Naive thymus-derived CD8-positive, alpha-beta T cell (primary cell): ENCODE results near the gene LPP. TPM values are rescaled to one million over a fixed set of nuclear protein-coding genes. Genes with fewer than 3 reads are reported as not detected.

Source experiments
- ATAC-seq, 2 donors: fragments of 150-1000 bp; cut with Tn5 transposase in 1 of 2; sonication (Bioruptor Pico), chemical (Tn5 transposase) in 1 of 2; 1 replicate in 1 of 2; 2 replicates in 1 of 2; pipeline ENCODE4 v1.10.0; 2021; ENCODE audit warnings: mild to moderate bottlenecking in 2 of 2, moderate library complexity in 2 of 2
- POLR2A ChIA-PET: fragments of 350-600 bp; sonication (Branson Sonifier 250); formaldehyde crosslinking; loops from one replicate; lab custom pipeline; 2021; ENCODE audit warnings: antibody characterized with exemption; lab: Charles Lee
- DNase-seq, 10 donors: peaks; one replicate each; pipeline versions ENCODE4 v3.0.0 to v3.0.0-alpha.2; 2020 to 2022
- H3K27ac Mint-ChIP-seq, 10 donors: one replicate each; pipeline ENCODE4 v1.8.0; 2020 to 2022; ENCODE audit warnings: mild to moderate bottlenecking in 10 of 10, mixed read lengths in 10 of 10, moderate library complexity in 4 of 10, inconsistent platforms in 1 of 10
- H3K27me3 Mint-ChIP-seq, 5 donors: one replicate each; pipeline ENCODE4 v1.8.0; 2021 to 2022; ENCODE audit warnings: mixed read lengths in 5 of 5
- H3K36me3 Mint-ChIP-seq, 3 donors: one replicate each; pipeline ENCODE4 v1.8.0; 2020 to 2022; ENCODE audit warnings: mixed read lengths in 3 of 3, mild to moderate bottlenecking in 2 of 3, inconsistent platforms in 1 of 3
- H3K4me1 Mint-ChIP-seq, 4 donors: one replicate each; pipeline ENCODE4 v1.8.0; 2021 to 2022; ENCODE audit warnings: mixed read lengths in 4 of 4
- H3K4me3 Mint-ChIP-seq, 10 donors: one replicate each; pipeline ENCODE4 v1.8.0; 2020 to 2022; ENCODE audit warnings: mild to moderate bottlenecking in 10 of 10, mixed read lengths in 10 of 10, moderate library complexity in 6 of 10, inconsistent platforms in 1 of 10
- H3K9me3 Mint-ChIP-seq, 9 donors: one replicate each; pipeline ENCODE4 v1.8.0; 2020 to 2022; ENCODE audit warnings: mixed read lengths in 9 of 9, mild to moderate bottlenecking in 3 of 9, inconsistent platforms in 1 of 9, moderate library complexity in 1 of 9
- polyA plus RNA-seq, 3 donors: library from polyadenylated mRNA; unstranded; fragments of 300-500 nt; fragmentation: Illumina TruSeq; gene quantifications; one replicate each; pipeline ENCODE4 v1.2.3, GENCODE V29; 2021
- total RNA-seq, 8 experiments: library from RNA in 2 of 8; stranded (reverse) in 2 of 8; gene quantifications; one replicate each; pipeline ENCODE4 v1.2.3 and lab custom pipeline; 2021 to 2026

LPP gene
- total and polyA plus RNA-seq, 5 experiments from 2014 or later, result 4.9 to 12.5 (median 7.7) TPM

DNA sequence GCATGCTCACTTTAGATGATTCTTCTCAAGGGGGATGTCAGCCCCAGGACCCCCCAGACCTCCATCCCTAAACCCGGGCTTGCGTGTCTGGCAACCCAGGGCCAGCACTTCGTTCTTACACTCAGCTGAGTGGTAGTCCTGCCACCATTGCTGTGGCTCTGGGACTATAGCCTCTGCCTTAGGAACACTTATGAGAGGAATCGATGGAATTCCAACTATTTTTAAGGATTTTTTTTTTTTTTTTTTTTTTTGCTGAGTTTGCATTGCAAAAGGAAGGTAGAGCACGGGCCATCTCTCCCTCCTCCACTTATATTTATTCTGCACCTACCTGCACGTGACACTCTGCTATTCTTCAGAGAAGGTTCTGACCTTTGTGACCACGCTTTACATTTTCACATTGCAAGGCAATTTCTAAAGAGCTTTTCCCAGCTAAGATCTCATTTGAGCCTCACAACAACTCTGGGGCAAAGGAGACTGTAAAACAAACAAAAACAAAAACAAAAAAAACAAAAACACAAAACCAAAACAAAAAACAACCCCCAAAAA is 113.9 kb downstream of the LPP start:
- H3K4me1 Mint-ChIP-seq, result peaks cover 0 to 27% (median 13%) of the 10 kb centered on the region in 4 donors
- no peak overlapping the region for H3K4me3 Mint-ChIP-seq
- H3K36me3 Mint-ChIP-seq, result peaks cover 0 to 8% (median 2%) of the 10 kb centered on the region in 3 donors
- no peaks in the 10 kb centered on the region for H3K27me3 Mint-ChIP-seq
- ATAC-seq (no peak), DNase-seq (no peak)
- POLR2A ChIA-PET, result interaction anchor here (0.6 to 0.9 kb wide), 2 partner anchors 11 to 517 kb away, joined by 3 read pairs; no protein-coding TSS in a partner anchor
- no peaks in the 10 kb centered on the region for H3K9me3 Mint-ChIP-seq
- peak overlapping the region in 1 of 10 donors; percentile 46 for H3K27ac Mint-ChIP-seq

DNA sequence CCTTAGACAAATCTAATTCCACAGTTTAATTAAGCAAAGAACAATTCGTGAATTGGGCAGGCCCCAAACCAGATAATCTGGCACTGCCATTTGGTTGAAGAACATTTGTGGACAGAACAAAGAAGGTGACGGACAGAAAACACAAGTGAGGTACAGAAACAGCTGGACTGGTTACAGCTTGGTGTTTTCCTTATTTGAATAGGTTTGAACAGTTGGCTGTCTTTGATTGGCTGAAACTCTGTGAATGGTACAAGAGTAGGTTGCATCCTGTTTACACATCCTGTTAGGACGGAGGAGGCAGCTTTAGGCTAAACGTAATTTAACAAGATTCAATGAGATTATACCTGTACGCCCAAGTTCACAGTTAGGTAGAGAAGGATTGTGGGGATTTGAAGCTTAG is 114.4 kb downstream of the LPP start:
- no peaks in the 10 kb centered on the region for H3K9me3 Mint-ChIP-seq
- H3K27me3 Mint-ChIP-seq, result no peaks in the 10 kb centered on the region
- H3K36me3 Mint-ChIP-seq, result peaks cover 0 to 8% (median 2%) of the 10 kb centered on the region in 3 donors
- H3K27ac Mint-ChIP-seq, result no peak overlapping the region
- ATAC-seq (no peak), DNase-seq (no peak)
- peaks cover 0 to 27% (median 13%) of the 10 kb centered on the region in 4 donors for H3K4me1 Mint-ChIP-seq
- H3K4me3 Mint-ChIP-seq, result no peak overlapping the region
- POLR2A ChIA-PET, result interaction anchor here (0.6 to 0.9 kb wide), 2 partner anchors 11 to 518 kb away, joined by 3 read pairs; no protein-coding TSS in a partner anchor

DNA sequence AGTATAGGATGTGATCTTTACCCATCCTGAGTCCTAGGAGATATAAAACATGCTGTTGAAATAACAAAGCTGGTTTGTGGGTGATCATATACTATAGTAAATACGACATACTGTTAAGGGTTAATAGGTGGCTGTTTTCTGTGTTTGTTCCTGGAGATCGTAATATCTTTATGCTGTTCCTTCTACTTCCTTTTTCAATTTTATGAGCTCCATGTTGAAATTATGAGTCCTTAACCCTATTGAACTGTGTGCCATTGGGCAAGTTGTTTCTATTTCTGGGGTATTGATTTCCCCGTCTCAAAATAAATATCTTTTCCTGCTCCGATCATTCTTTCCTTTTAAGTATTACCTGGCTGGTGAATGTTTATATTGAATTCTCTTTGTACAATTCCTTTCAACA is 115.1 kb downstream of the LPP start:
- H3K36me3 Mint-ChIP-seq, result peaks cover 0 to 8% (median 2%) of the 10 kb centered on the region in 3 donors
- ATAC-seq (no peak), DNase-seq (no peak)
- H3K27me3 Mint-ChIP-seq, result no peaks in the 10 kb centered on the region
- POLR2A ChIA-PET, result no interaction called here
- H3K9me3 Mint-ChIP-seq, result no peaks in the 10 kb centered on the region
- H3K27ac Mint-ChIP-seq, result no peak overlapping the region
- peaks cover 0 to 27% (median 13%) of the 10 kb centered on the region in 4 donors for H3K4me1 Mint-ChIP-seq
- H3K4me3 Mint-ChIP-seq, result no peak overlapping the region

DNA sequence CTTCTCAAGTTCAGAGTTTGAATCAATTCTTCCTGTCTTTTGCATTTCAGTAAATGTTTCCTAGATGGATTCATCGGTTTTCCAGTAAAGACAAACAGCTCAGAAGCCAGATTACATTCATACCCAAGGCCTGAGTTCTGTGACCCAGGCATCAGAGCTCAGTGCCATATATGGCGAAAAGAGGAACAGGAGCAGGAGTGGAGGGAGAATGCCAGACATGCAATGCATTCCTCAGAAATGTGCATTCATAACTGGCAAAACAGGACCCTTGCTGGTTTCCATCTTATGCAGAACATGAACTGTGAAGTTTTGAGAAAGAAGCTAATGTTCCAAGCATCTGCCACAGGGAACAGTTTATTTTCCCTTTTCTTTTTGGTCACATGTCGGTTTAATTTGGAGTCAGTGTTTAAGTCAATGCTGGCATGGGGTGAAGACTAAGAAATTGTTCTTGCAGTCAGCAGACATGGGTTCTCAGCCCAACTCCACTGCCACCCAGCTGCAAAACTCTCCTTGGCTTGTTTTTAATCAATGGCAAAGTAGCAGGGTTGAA is 116.5 kb downstream of the LPP start:
- Mint-ChIP-seq H3K9me3 (no peaks in the 10 kb centered on the region), H3K4me3 (no peak overlapping the region), H3K27me3 (no peaks in the 10 kb centered on the region), H3K27ac (peak overlapping the region in 3 of 10 donors; percentile 0 to 37 (median 32)), H3K36me3 (peaks cover 2 to 8% (median 2%) of the 10 kb centered on the region in 3 donors), H3K4me1 (peaks cover 0 to 27% (median 13%) of the 10 kb centered on the region in 4 donors)
- no peak for DNase-seq
- ATAC-seq, result no peak
- POLR2A ChIA-PET, result no interaction called here

DNA sequence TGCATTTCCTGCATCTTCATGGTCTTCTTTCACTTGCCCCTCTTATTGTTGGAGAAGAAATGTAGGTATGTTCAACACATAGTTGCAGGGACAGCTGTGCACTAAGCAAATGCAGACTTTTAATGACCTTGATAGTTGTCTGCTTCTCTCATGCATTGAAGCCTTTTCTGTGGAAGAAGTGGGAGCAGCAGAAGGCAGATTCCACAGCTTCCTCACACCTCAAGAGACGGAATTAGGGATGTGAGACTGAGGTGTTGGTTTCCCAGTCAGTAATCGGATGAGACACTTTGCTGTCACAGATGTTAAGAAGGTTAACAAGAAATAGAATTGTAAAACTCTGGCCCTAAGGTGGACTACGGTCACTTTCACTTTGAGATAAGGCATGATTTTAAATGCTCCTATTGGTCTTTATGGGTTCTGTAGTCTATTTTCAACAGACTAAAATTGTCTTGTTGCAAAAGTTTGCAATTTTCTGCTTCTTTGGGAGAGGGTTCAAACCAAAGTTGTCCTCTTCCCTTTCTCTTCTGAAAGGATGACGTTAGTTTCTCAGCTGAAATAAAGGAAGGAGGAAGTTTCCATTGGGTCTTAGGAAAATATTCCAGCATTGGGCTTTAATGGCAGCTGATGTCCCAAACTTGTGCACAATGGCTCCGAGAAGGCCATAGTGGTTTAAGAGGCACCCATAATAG is 117.4 kb downstream of the LPP start:
- no peaks in the 10 kb centered on the region for H3K9me3 Mint-ChIP-seq
- POLR2A ChIA-PET, result no interaction called here
- H3K27ac Mint-ChIP-seq, result peak overlapping the region in 2 of 10 donors; percentile 0 to 15
- ATAC-seq (no peak), DNase-seq (no peak)
- no peak overlapping the region for H3K4me3 Mint-ChIP-seq
- H3K36me3 Mint-ChIP-seq, result peaks cover 2 to 8% (median 7%) of the 10 kb centered on the region in 3 donors
- peaks cover 0 to 27% (median 14%) of the 10 kb centered on the region in 4 donors for H3K4me1 Mint-ChIP-seq
- H3K27me3 Mint-ChIP-seq, result no peaks in the 10 kb centered on the region

DNA sequence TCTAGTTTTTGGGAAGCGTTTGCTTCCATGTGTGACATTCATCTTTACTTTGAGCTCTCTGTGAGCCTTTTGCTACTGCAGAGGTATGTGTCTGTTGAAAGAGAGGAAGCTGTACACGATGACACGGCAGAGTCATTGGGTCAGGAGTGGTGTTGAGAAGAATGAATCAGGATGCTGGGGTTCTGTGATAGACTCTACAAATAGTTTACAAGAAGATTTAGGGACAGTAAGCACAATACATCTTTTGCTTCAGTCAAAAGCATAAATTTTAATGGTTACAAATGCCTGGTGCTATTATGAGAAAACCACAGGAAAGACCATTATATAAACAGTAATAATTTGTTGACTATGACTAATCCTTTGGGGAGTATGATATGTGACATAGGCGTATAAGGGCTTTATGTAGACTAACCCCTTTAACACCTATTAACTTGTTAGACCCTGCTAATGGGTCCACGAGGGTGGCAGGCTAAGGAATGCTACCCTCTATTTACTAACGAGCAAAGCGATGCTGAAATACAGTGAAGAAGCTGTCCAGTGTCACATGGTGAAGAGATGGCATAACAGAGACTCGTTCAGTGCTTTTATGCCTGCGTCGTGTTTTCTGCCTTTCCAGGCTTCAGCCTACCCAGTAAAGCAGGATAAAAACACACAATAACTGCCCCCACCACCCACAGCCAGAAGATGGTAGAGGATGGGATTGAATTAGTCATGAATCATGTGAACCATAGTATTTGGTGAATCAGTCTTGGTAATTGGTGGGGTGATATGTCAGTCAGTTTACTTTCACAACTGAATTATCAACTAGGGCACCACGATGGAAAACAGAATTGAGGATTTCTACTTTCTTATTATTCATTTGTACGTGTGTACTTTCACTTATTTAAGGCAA is 118.8 kb downstream of the LPP start:
- peaks cover 2 to 9% (median 8%) of the 10 kb centered on the region in 3 donors for H3K36me3 Mint-ChIP-seq
- no peaks in the 10 kb centered on the region for H3K27me3 Mint-ChIP-seq
- H3K9me3 Mint-ChIP-seq, result no peaks in the 10 kb centered on the region
- no peak for DNase-seq
- H3K27ac Mint-ChIP-seq, result no peak overlapping the region
- peaks cover 0 to 29% (median 11%) of the 10 kb centered on the region in 4 donors for H3K4me1 Mint-ChIP-seq
- no peak for ATAC-seq
- H3K4me3 Mint-ChIP-seq, result no peak overlapping the region
- POLR2A ChIA-PET, result interaction anchor here (0.7 kb wide), 1 partner anchor 228 kb away, joined by 3 read pairs; no protein-coding TSS in a partner anchor

DNA sequence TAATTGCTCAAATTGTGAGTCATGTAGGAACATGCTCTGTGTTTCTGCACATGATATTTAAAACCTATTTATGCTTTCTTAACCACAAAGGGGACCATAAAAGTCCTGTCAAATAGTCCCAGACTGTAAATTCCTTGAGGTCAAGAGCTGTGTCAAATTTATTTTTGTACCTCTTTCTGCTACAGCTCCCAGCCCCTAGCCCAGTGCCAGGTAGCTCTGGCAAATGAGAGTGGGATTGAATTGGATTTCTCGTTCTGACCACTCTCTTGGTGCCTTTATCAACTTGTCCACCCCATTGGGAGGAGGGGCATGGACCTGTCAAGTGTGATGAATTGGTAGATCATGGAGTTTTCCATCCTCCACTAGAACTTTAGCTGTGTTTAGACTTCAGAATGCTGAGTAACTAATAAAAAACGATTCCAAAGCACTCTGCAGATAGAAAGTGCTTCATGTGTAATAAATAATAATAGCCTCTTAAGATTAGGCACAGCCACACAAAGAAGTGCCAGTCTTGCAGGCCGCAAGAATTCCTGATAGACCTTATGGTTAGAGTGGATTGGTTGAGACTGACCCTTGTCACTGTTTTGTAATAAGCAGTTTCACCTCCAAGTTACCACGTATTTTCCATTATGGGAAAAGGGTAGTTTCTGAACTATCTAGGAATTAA is 120.4 kb downstream of the LPP start:
- H3K9me3 Mint-ChIP-seq, result no peaks in the 10 kb centered on the region
- no peak overlapping the region for H3K4me3 Mint-ChIP-seq
- ATAC-seq, result no peak
- H3K27ac Mint-ChIP-seq, result no peak overlapping the region
- H3K36me3 Mint-ChIP-seq, result peaks cover 4 to 9% (median 8%) of the 10 kb centered on the region in 3 donors
- POLR2A ChIA-PET, result no interaction called here
- no peak for DNase-seq
- H3K27me3 Mint-ChIP-seq, result no peaks in the 10 kb centered on the region
- peaks cover 8 to 27% (median 10%) of the 10 kb centered on the region in 4 donors for H3K4me1 Mint-ChIP-seq

DNA sequence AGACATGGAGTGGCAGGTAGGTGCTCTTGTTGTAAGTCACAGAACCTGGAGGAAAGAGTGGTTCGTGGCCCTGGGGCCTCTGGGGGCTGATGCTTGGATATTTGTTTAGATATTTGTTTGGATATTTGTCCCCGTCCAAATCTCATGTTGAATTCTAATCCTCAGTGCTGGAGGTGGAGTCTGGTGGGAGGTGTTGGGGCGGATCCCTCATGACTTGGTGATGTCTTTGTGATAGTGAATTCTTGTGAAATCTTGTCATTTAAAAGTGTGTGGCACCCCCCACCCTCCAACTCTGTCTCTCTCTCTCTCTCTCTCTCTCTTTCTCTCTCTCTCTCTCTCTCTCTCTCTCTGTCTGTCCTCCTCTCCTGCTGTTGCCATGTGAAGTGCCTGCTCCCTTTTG is 122.4 kb downstream of the LPP start:
- ATAC-seq (no peak), DNase-seq (no peak)
- no peaks in the 10 kb centered on the region for H3K9me3 Mint-ChIP-seq
- H3K27ac Mint-ChIP-seq, result peak overlapping the region in 2 of 10 donors; percentile 40 to 48
- peaks cover 2 to 9% (median 8%) of the 10 kb centered on the region in 3 donors for H3K36me3 Mint-ChIP-seq
- no peaks in the 10 kb centered on the region for H3K27me3 Mint-ChIP-seq
- peaks cover 4 to 11% (median 6%) of the 10 kb centered on the region in 4 donors for H3K4me1 Mint-ChIP-seq
- H3K4me3 Mint-ChIP-seq, result no peak overlapping the region
- POLR2A ChIA-PET, result interaction anchor here (0.7 kb wide), 1 partner anchor 31 kb away, joined by 7 read pairs; no protein-coding TSS in a partner anchor

DNA sequence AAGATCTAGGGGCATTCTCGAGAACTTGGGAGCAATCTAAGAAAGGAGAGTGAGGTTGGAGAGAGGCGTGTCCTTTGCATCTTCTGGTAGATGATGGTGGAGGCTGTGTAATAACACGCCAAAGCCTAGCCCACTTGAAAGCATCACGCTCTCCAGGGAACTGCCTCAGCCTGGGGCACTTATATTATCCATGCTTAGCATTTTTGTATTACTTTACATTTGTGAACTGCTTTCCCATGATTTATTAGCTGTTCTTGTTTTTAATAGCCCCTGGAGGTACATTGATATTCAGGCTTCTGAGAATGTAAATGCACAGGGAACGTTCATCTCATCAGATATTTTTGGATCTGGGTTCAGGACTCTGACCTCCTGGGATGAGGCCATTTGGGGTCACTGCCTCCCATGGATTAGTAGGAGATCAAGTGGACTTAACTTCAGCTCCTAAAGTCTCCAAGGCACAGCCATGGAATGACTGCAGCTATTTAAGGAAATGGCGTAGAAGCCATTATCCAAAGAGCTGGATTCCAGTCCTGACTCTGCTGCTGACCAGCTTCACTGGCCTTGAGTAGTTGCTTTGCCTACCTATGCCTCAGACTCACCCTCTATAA is 124.9 kb downstream of the LPP start:
- peaks cover 4 to 14% (median 10%) of the 10 kb centered on the region in 4 donors for H3K4me1 Mint-ChIP-seq
- no peak for ATAC-seq
- no peaks in the 10 kb centered on the region for H3K9me3 Mint-ChIP-seq
- POLR2A ChIA-PET, result interaction anchor here (0.7 to 1.2 kb wide), 2 partner anchors 11 to 159 kb away, joined by 3 to 4 read pairs; no protein-coding TSS in a partner anchor
- no peak overlapping the region for H3K27ac Mint-ChIP-seq
- no peak overlapping the region for H3K4me3 Mint-ChIP-seq
- no peaks in the 10 kb centered on the region for H3K27me3 Mint-ChIP-seq
- H3K36me3 Mint-ChIP-seq, result peaks cover 0 to 9% (median 2%) of the 10 kb centered on the region in 3 donors
- DNase-seq, result no peak

DNA sequence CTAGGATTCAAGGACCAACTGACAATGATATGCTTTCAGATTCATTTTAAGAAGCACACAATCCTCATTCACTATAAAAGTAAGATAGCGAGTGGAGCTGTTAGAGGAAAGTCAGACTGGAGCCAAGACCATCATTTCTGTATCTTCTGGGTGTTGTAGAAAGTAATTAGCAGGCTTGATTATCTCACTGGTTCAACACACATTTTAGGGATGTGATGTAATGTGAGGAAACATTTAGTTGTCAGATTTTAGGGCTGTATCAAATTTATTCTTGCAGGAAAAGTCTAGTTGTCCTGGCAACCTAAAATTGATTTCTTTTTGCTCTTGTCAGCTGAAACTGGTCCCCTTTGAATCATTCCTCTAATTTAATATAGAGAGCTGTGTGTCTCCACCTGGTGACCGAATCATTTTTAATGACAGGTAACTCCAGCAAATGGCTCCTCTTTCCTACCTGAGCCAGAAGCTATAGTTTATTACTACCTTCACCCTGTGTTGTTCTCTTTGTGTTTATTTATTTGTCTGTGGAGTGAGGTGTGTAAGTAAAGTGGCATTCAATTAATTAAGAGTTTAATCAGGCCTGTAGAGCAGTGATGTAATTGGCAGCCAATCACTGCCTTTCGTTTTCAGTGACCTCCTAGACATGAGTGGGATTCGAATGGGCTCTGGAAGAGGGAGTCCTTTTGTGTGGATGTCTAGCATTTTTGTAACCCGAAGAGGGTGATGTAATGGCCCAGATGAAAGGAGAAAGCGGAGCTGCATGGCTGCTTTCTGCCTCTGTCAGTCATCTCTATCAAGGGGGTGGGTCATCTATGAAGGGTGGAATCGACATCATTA is 125.8 kb downstream of the LPP start:
- Mint-ChIP-seq H3K4me3 (no peak overlapping the region), H3K27me3 (no peaks in the 10 kb centered on the region), H3K27ac (no peak overlapping the region), H3K36me3 (peaks cover 0 to 9% (median 2%) of the 10 kb centered on the region in 3 donors), H3K9me3 (no peaks in the 10 kb centered on the region), H3K4me1 (peaks cover 10 to 23% (median 18%) of the 10 kb centered on the region in 4 donors)
- ATAC-seq (no peak), DNase-seq (no peak)
- POLR2A ChIA-PET, result interaction anchor here (1.2 kb wide), 1 partner anchor 12 kb away, joined by 3 read pairs; no protein-coding TSS in a partner anchor

DNA sequence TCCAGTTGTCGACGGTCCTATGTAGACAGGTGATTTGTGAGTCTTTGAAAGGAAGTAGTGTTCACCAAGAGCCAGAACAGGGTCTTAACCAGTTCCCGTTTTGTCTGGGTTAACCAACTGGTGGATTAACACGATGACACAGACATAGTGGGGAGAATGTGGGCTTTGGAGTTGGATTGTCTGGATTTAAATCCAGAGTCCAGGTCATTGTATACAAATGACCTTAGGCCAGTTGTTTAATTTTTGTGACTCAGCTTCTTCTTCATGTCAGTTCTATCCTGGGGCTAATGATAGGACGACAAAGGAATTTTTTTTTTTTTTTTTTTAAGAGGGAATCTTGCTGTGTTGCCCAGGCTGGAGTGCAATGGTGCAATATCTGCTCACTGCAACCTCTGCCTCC is 126.7 kb downstream of the LPP start:
- POLR2A ChIA-PET, result no interaction called here
- ATAC-seq (no peak), DNase-seq (no peak)
- no peak overlapping the region for H3K27ac Mint-ChIP-seq
- H3K36me3 Mint-ChIP-seq, result peaks cover 0 to 7% (median 2%) of the 10 kb centered on the region in 3 donors
- no peaks in the 10 kb centered on the region for H3K27me3 Mint-ChIP-seq
- H3K9me3 Mint-ChIP-seq, result no peaks in the 10 kb centered on the region
- H3K4me3 Mint-ChIP-seq, result no peak overlapping the region
- peaks cover 11 to 31% (median 26%) of the 10 kb centered on the region in 4 donors for H3K4me1 Mint-ChIP-seq
